NCI-H146 treated with DMSO at 0.1 percent for 48 hours (cell line): Measurements from ENCODE around the gene RDH5.
A peak's percentile ranks its signal among the peaks of the same experiment; 100 is the strongest.

Experiments
- DNase-seq: peaks from one replicate; lab custom pipeline; 2025; ENCODE audit not compliant: unreplicated experiment; lab: John Stamatoyannopoulos, UW

The RDH5 gene

DNA sequence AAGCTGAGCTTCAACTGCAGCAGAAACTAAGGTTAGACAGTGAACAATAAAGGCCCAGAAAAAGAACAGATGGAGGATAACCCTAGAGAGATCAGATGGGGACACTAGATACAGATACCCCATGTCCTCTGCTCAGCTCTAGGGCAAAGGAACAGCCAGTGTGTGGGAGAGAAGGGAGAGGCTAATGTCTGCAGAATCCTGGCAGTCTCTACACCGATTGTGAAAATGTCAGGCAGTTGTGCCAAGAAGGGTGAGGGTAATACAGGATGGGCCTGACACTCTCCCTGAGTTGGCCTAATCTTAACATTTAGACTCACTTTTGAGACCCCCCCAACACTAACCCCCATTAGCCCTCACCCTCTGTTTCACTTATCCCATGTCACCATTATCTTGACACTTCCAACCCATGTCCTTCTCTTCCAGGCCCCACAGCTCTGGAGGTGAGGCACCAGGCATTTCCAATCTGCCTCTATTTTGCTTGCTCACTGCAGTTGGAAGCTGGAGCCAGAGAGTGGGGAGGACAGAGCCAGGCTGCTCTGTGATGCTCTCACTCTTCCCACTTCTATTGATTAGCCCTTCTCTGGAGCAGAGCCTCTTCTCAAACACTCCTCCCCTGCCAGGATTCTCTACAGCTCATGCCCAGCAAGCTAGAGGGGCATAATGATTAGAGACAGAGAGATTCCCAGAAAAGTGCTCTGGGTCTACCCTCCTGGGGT lies 7.3 kb upstream of the RDH5 start:
- no peak for DNase-seq

DNA sequence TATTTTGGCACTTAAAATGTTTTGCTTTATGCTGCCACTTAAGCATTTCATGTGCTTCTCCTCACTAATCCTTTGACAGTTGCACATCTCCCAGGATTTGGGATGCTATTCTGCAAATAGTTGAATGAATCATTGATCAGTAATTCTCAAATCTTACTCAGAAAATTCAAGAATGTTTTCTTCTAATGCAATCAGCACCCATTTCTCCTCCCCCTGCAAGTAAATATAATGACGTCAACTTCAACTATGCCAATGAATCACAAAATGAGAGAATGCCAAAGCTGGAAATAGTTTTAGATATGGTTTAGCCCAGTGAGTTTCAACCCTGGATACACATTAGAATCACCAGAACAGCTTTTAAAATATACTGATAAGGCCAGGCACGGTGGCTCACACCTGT lies 6.5 kb upstream of the RDH5 start:
- DNase-seq: no peak

GRCh38 chr12:55715169-55715764 lies 4.9 kb upstream of the RDH5 start:
- no peak for DNase-seq

DNA sequence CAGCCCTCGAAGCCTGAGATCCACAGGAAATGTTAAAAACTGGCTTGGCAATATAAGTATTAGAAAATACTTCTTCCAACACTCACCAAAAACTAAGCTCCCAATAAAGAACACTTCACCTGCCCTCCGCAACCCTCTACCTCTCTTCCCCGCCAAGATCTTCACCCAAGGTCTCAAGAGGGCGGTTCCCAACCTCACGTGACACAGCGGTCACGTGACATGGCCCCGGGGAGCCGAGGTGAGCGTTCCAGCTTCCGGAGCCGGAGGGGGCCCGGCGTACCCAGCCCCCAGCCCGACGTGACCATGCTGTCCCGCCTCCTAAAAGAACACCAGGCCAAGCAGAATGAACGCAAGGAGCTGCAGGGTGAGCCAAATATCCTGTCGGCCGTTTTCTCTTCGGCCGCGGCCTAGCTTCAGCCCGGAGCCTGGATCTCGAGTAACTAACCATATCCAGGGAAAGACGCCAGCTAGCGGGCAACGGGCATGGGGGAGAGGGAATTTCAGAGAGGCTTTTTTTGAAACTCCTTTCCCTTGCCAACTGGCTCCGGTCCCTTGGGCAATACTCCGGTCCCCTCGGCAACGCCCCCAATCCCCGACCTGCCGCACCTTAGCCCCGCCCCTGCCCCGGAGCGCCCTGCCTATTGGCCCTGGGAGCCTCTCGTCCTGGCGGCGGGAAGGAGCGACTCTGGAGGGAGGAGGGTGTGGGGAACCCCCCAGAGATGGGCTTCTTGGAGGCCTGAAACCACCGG lies 4.2 kb upstream of the RDH5 start, which contains the start of gene BLOC1S1:
Gene BLOC1S1, plus strand, starts transcription at position 214 of the 749 bp plus-strand sequence. Its CDS starts 6 bp downstream, at position 220.
- DNase-seq: peak; percentile 81

GRCh38 chr12:55716582-55716957 lies 3.6 kb upstream of the RDH5 start:
- DNase-seq: no peak

- DNase-seq: no peak
Observed at GRCh38 chr12:55717011-55718007, 2.9 kb upstream of the RDH5 start.

DNA sequence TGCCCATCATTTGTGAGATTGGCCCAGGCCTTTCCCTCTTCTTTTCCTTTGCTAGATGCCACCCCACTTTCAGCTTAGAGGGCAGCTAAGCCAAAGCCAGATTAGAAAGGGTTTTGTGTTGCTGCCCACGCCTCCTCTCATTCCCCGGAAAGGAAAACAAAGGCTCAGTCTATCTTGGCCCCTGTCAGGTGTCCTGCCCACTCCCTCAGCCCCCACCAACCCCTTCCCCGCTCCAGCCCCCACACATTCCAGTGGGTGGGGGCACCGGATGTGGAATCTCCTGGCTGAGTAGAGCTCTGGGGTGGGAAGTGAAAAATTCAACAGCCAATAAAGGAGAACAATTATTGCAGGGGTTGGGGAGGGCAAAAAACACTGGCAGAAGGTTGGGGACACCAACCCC lies 2.2 kb upstream of the RDH5 start:
- DNase-seq: no peak

DNA sequence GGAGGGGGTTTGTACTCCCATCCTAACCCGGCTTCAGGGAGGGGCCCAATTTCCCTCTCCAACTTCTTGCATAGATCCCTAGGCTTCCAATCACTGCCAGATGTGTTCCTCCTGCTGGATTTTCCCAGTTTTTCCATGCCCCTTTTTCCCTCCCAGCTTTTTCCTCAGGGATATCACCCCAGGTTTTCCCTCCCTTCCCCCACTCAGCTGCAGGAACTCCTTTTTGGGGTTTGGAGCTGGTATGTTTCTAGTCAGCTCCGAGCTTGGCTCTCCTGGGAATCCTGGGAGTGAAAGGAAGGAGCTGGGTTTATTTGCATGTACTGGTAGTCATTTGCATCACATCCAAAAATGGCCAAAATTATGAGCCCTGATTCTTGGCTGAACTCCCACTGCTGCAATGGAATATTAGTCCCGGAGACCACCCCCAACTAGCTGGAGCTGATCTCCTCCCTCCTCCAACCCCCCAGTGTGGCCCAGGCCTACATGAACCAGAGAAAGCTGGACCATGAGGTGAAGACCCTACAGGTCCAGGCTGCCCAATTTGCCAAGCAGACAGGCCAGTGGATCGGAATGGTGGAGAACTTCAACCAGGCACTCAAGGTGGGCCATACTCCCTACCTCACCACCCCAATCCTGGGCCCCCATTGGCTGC lies 1.4 kb upstream of the RDH5 start:
- DNase-seq: no peak

- no peak for DNase-seq
Observed at GRCh38 chr12:55719371-55719770, 822 bp upstream of the RDH5 start.

DNA sequence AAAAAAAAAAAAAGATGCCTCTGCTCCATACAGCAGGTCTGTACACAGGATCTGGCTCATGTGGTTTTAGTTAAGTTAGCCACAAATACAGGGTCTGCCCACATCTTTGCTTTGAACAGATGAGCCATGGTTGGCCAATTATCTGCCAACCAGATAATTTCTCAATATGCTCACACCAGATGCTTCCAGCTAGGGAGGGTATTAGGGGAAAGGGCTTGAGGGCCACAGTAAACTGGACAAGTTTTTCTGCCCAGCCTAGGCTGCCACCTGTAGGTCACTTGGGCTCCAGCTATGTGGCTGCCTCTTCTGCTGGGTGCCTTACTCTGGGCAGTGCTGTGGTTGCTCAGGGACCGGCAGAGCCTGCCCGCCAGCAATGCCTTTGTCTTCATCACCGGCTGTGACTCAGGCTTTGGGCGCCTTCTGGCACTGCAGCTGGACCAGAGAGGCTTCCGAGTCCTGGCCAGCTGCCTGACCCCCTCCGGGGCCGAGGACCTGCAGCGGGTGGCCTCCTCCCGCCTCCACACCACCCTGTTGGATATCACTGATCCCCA lies 776 bp downstream of the RDH5 start:
- no peak for DNase-seq

DNA sequence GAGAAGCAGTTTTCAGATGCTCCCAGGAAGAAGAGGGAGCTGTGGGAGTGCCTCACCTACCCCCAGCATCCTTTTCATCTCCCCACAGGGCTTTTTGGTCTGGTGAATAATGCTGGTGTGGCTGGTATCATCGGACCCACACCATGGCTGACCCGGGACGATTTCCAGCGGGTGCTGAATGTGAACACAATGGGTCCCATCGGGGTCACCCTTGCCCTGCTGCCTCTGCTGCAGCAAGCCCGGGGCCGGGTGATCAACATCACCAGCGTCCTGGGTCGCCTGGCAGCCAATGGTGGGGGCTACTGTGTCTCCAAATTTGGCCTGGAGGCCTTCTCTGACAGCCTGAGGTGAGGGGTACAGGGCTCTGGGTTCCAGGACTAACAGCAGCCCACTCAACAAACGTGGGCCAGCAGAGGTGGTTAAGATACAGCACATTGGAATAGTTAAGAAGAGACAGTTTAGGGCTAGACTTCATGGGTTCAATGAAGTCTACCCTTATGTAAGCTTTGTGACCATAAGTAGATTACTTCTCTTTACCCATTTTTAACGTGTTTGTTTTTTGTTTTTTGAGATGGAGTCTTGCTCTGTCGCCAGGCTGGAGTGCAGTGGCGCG lies 1.5 kb downstream of the RDH5 start:
- no peak for DNase-seq

- DNase-seq: no peak
Observed at GRCh38 chr12:55722948-55723347, 2.8 kb downstream of the RDH5 start.

- DNase-seq: no peak
Observed at GRCh38 chr12:55723516-55724225, 3.5 kb downstream of the RDH5 start.

DNA sequence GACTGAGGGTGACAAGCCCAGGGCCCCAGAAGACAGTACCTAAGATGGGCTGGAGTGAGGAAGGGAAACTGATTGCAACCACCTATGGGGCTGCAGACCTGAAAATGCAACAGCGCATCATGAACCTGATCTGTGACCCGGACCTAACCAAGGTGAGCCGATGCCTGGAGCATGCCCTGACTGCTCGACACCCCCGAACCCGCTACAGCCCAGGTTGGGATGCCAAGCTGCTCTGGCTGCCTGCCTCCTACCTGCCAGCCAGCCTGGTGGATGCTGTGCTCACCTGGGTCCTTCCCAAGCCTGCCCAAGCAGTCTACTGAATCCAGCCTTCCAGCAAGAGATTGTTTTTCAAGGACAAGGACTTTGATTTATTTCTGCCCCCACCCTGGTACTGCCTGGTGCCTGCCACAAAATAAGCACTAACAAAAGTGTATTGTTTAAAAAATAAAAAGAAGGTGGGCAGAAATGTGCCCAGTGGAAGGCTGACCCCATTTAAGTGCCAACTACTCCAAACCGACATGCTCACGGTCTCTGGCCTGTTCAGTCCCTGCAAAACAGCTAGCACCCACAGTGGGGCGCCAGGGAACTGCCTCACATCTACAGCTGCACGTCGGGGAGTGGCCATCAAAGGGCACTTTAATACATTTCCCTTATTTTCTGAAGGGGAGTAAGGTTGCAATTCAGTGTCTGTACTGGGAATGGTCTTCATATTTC lies 4.2 kb downstream of the RDH5 start:
- peak; percentile 9 for DNase-seq

GRCh38 chr12:55724940-55725309 lies 4.7 kb downstream of the RDH5 start:
- no peak for DNase-seq

DNA sequence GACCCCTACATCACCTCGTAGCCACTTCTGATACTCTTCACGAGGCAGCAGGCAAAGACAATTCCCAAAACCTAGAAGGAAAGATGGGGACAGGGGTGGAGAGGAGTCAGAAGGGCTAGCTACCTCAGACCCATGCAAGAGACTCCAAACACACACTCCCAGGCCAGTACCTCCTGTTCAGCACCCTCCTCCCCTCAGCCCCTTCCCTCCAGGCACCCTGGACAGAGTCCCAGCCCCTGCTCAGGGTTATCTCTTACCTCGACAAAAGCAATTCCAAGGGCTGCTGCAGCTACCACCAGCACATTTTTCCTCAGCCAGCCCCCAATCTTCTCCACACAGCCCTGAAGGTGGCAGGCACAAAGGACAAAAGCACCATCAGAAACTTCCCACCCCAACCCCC lies 5.4 kb downstream of the RDH5 start:
- no peak for DNase-seq

DNA sequence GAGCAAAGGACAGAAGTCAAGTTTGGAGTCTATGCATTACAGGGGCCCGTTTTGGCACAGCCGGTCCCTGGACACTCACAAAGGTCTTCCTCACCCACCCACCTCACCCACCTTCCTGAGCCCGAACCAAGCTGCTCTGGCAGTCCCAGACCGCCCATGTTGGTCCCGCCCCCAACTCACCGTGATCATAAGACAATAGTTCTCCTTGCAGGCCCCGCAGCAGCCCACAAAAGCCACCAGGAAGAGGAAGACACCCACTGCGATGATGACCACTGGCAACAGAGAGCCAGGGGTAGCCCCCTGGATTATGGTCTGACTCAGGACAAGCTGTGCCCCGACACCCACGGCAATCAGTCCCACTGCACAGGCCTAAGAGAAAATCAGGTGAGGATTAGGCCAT lies 6.8 kb downstream of the RDH5 start:
- DNase-seq: no peak

DNA sequence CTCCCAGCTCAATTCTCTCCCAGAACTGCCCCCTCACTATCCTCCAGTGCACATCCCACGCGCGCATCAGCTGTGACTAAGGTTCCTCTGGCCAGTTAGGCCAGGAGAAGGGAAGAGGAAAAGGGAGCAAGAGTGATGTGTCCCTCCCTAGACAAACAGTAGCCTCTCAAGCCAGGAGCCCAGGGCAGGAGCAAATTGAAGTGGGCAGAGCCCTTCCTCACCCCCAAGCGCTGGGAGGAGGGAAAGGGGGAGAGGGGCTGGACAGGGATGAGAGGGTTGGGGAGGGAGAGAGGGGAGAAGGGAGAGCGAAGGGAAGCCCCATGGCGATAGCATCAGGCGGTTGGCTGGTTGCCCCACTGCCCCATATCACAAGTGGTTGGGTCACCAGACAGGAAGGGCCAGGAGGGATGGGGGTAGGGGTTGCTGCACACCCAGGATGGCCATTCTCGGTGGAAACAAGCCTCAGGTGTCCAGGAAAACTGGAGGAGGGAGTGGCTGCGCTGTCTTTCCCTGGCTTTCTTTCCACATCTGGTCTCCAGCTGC lies 7.5 kb downstream of the RDH5 start:
- peak; percentile 32 for DNase-seq
